ENCODE measurements around the gene SIK3.
"Not testable (repeated sequence)": the region's sequence is repeated elsewhere in the genome, so short reads cannot be mapped to it uniquely, and the experiment has no call there.

Gene SIK3

GRCh38 chr11:116856423-116856822 is 241.8 kb downstream of the SIK3 start:
- no peak for DNase-seq

- DNase-seq, result no peak
These were observed 242.8 kb downstream of the SIK3 start for GRCh38 chr11:116855413-116855812.

GRCh38 chr11:116853461-116854073 is 244.7 kb downstream of the SIK3 start:
- DNase-seq, result peak; percentile 73

GRCh38 chr11:116852261-116853031 is 245.8 kb downstream of the SIK3 start:
- DNase-seq, result no peak

GRCh38 chr11:116851626-116852025 is 246.6 kb downstream of the SIK3 start:
- DNase-seq, result peak; percentile 75

GRCh38 chr11:116849486-116849885 is 248.7 kb downstream of the SIK3 start:
- DNase-seq, result no peak

GRCh38 chr11:116849060-116849459 is 249.2 kb downstream of the SIK3 start:
- DNase-seq, result no peak

- no peak for DNase-seq
These were observed 250.6 kb downstream of the SIK3 start for GRCh38 chr11:116847612-116848011.

GRCh38 chr11:116844722-116845121 is 253.5 kb downstream of the SIK3 start:
- DNase-seq, result no peak

- no peak for DNase-seq
These were observed 254.6 kb downstream of the SIK3 start for GRCh38 chr11:116843661-116844060.

GRCh38 chr11:116842909-116843308 is 255.3 kb downstream of the SIK3 start:
- no peak for DNase-seq

GRCh38 chr11:116842117-116842516 is 256.1 kb downstream of the SIK3 start:
- DNase-seq, result no peak

- DNase-seq, result no peak
These were observed 257.4 kb downstream of the SIK3 start for GRCh38 chr11:116840746-116841296.

GRCh38 chr11:116840224-116840745 is 257.9 kb downstream of the SIK3 start:
- no peak for DNase-seq

- no peak for DNase-seq
These were observed 259.7 kb downstream of the SIK3 start for GRCh38 chr11:116838321-116839084.

- no peak for DNase-seq
These were observed 260.8 kb downstream of the SIK3 start, which contains the start of gene APOA1 for GRCh38 chr11:116837231-116838091. Gene APOA1, minus strand, starts transcription at chr11:116837622. Its CDS starts 235 bp downstream, at chr11:116837387.

GRCh38 chr11:116836632-116836991 is 261.6 kb downstream of the SIK3 start:
- no peak for DNase-seq

- peak; percentile 88 for DNase-seq
These were observed 262.2 kb downstream of the SIK3 start for GRCh38 chr11:116835791-116836631.

- no peak for DNase-seq
These were observed 263.0 kb downstream of the SIK3 start for GRCh38 chr11:116835042-116835772.

GRCh38 chr11:116834535-116835041 is 263.6 kb downstream of the SIK3 start:
- not testable (repeated sequence) for DNase-seq

All from activated CD8-positive, alpha-beta memory T cell treated with anti-CD3 and anti-CD28 coated beads for 24 hours (primary cell).